Nephron progenitor cell (in vitro differentiated cells): ENCODE measurements around the gene KCNK15.

ENCODE experiments used
- DNase-seq: peaks from one replicate; pipeline ENCODE4 v3.0.0; 2021
- H3K27ac Mint-ChIP-seq: 2 replicates; pipeline ENCODE4 v1.8.0; 2021; ENCODE audit warnings: mild to moderate bottlenecking, moderate library complexity, mixed read lengths
- H3K27me3 Mint-ChIP-seq: 2 replicates; pipeline ENCODE4 v1.8.0; 2021; ENCODE audit warnings: mild to moderate bottlenecking, low read depth, mixed read lengths; ENCODE audit not compliant: poor library complexity
- H3K36me3 Mint-ChIP-seq: 2 replicates; pipeline ENCODE4 v1.8.0; 2021; ENCODE audit warnings: low read depth, mixed read lengths
- H3K4me1 Mint-ChIP-seq: 2 replicates; pipeline ENCODE4 v1.8.0; 2021; ENCODE audit warnings: mixed read lengths
- H3K4me3 Mint-ChIP-seq: 2 replicates; pipeline ENCODE4 v1.8.0; 2021; ENCODE audit warnings: mild to moderate bottlenecking, moderate library complexity, mixed read lengths
- H3K9me3 Mint-ChIP-seq: 2 replicates; pipeline ENCODE4 v1.8.0; 2021; ENCODE audit warnings: mild to moderate bottlenecking, moderate library complexity, mixed read lengths
- TF ChIP-seq, protein P1 (sequence below): fragments of 200-600 bp; sonication (generic); IDR thresholded peaks from 2 replicates; pipeline ENCODE4 v1.5.0; 2021; ENCODE audit warnings: antibody characterized with exemption

The KCNK15 gene

DNA sequence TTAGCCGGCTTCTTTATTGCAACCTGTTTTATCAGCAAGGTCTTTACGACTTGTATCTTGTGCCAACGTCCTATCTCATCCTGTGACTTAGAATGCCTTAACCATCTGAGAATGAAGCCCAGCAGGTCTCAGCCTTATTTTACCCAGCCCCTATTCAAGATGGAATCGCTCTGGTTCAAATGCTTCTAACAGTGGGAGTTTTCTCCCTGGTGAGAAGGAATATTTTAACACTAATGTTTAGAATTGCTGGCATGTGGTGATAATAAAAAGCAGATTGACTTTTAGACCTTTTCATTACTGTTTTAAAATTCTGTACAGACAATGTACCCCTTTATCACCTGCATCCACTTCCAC is 9.9 kb upstream of the KCNK15 start:
- TF ChIP-seq, protein P1, sequence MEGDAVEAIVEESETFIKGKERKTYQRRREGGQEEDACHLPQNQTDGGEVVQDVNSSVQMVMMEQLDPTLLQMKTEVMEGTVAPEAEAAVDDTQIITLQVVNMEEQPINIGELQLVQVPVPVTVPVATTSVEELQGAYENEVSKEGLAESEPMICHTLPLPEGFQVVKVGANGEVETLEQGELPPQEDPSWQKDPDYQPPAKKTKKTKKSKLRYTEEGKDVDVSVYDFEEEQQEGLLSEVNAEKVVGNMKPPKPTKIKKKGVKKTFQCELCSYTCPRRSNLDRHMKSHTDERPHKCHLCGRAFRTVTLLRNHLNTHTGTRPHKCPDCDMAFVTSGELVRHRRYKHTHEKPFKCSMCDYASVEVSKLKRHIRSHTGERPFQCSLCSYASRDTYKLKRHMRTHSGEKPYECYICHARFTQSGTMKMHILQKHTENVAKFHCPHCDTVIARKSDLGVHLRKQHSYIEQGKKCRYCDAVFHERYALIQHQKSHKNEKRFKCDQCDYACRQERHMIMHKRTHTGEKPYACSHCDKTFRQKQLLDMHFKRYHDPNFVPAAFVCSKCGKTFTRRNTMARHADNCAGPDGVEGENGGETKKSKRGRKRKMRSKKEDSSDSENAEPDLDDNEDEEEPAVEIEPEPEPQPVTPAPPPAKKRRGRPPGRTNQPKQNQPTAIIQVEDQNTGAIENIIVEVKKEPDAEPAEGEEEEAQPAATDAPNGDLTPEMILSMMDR = no peak
- no peak for DNase-seq
- Mint-ChIP-seq H3K36me3 (no peaks in the 10 kb centered on the region), H3K4me1 (peaks cover 20% of the 10 kb centered on the region), H3K27ac (no peak overlapping the region), H3K9me3 (peaks cover 14% of the 10 kb centered on the region), H3K4me3 (no peak overlapping the region), H3K27me3 (peaks cover 5% of the 10 kb centered on the region)

DNA sequence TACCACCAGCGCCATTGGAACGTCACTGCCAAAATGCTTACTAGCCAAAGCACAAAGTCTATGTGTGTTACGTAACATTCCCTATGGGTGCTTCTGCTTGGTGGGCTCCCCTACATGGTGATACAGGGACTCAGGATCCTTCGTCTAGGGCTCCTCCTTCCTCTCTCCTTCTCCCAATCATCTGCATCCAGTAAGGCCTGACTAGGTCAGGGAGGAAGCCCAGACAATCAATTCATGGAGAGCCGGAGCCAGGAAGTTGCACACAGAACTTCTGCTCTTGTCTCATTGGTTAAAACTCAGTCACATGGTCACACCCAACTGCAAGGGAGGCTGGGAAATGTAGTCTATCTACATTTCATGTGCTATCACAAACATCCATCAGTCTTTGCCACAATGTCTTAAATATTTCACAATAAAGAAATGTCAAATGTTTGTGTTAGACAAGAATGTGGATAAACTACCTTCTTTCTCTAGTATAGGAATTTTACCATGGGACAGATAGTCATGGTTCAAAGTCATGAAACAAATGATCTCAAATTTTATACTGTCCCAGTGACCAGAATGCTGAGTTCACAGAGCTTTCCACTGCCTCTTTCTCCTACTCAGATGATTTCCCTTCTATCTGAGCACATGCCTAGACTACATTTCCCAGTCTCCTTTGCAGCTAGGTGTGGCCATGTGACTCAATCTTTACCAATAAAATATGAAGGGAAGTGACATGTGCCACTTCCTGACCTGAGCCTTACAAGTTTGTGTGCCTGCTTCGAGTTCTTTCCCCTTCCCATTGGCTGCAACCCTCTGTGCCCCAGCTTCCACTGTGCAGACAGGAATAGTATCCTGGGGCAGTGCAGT is 9.3 kb upstream of the KCNK15 start:
- Mint-ChIP-seq H3K27ac (no peak overlapping the region), H3K36me3 (no peaks in the 10 kb centered on the region), H3K4me1 (peaks cover 20% of the 10 kb centered on the region), H3K4me3 (no peak overlapping the region), H3K27me3 (peaks cover 8% of the 10 kb centered on the region), H3K9me3 (peaks cover 14% of the 10 kb centered on the region)
- peak; percentile 35 for DNase-seq
- TF ChIP-seq, protein P1 = no peak

DNA sequence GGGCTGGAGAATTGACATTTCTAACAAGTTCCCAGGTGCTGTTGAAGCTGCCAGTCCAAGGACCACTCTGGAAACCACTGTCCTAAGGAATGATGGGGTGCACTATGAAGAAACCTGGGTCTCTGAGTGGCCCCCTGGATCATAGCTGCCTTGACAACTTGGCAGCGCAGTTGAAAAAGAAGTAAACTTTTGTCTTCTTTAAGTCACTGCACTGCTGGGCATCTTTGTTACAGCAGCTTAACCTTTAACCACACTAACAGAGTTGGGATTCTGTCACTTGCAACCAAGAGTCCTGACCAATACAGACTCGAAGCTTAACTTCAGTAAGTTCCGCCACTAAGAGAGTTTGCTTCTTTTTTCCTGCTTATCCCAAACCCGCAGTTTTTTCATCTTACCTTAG is 8.5 kb upstream of the KCNK15 start:
- Mint-ChIP-seq H3K36me3 (no peaks in the 10 kb centered on the region), H3K27ac (no peak overlapping the region), H3K4me3 (no peak overlapping the region), H3K4me1 (peaks cover 21% of the 10 kb centered on the region), H3K9me3 (peaks cover 14% of the 10 kb centered on the region), H3K27me3 (peaks cover 15% of the 10 kb centered on the region)
- DNase-seq = no peak
- TF ChIP-seq, protein P1 = no peak

DNA sequence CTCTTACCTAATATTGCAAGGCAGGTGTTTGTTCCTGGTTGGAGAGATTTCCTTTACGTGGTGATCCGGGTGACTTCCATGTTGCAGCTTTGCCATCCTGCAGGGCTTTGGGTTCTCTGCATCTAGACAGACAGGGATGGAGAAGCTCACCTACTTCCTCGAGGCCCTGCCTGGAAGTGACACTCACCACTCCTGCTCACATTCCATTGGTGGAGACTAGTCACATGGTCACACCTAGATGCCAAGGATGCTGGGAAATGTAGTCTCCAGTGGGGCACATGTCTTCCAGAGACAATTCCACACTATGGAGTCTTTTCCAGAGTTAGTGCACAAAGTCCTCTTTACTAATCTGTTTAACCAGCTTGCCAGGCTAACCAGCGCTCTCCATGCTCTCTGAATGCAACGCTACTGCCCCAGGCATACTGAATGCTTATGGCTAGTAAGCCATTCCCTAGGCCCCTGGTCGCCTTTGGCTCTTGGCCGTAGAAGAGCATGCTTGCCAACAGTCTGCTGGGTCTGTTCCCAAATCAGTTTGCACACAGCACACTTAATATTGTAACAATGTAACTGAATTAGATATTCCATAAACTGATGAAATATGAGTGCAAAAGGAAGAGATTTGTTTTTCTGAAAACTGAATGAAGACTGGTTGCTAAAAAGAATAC is 6.7 kb upstream of the KCNK15 start:
- DNase-seq = peak; percentile 55
- H3K36me3 Mint-ChIP-seq = no peaks in the 10 kb centered on the region
- H3K9me3 Mint-ChIP-seq = peaks cover 14% of the 10 kb centered on the region
- peaks cover 31% of the 10 kb centered on the region for H3K27me3 Mint-ChIP-seq
- peak overlapping the region; percentile 49 for H3K4me3 Mint-ChIP-seq
- TF ChIP-seq, protein P1 = no peak
- no peak overlapping the region for H3K27ac Mint-ChIP-seq
- peaks cover 29% of the 10 kb centered on the region for H3K4me1 Mint-ChIP-seq

DNA sequence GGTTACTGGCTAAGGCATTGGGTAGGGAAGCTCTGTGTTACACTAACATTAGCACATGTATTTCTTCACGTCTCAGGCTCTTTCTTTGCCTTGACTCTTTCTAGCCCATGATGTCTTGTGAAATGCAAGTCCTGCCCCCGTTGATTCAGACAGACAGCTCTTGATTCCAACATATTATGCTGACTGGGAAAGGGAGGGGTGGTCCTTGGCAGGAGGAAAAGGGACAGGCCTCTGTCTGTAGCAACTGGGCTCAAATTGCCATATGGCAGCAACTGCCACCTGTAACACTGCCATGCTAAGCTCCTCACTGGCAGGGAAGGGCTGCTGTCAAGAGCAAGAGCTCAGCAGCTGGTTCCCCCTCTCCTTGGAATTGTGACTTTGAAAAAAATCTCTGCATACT is 5.7 kb upstream of the KCNK15 start:
- peaks cover 29% of the 10 kb centered on the region for H3K4me1 Mint-ChIP-seq
- no peak overlapping the region for H3K4me3 Mint-ChIP-seq
- no peak overlapping the region for H3K27ac Mint-ChIP-seq
- no peaks in the 10 kb centered on the region for H3K36me3 Mint-ChIP-seq
- TF ChIP-seq, protein P1 = no peak
- H3K9me3 Mint-ChIP-seq = peaks cover 14% of the 10 kb centered on the region
- peaks cover 36% of the 10 kb centered on the region for H3K27me3 Mint-ChIP-seq
- DNase-seq = no peak
